ENCODE measurements around the gene C1orf21.

Gene C1orf21

DNA sequence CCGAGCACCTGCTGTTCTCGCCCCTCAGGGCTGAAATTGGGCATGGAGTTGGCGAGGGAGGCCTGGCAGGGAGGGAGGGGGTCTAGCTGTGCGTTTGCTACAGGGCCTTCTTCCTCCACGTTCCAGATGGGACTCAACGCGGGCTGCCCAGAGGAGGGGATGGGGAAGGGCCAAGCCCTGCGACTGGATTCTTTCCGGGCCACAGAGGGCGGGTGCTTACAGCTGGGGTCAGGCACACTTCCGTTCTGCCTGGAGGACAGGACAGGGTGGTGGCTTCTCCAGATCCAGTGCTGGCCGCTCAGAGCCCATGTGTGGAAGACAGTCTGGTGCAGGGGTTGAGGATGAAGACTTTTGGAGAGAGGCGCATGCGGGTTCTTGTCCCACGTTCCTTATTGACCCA is 277.8 kb downstream of the C1orf21 start:
- no peak for DNase-seq

DNA sequence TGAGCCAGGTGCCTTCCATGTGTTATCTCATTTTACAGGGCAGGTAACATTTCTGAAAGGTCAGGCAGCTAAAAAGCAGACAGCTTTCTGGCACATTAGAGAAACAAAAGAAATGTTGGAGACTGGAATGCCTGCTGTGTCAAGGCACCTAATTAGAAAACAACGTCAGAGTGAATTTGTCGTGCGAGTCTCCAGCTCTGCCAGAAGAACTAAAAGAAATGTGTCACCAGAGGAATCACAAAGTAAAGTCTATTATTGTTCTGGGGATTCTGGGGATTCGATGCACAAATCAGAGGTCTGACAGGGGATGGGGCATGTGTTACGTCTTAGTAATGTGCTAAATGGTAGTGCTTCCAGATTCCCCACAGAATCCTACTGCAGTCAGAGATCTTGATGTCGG is 278.5 kb downstream of the C1orf21 start:
- DNase-seq: no peak

DNA sequence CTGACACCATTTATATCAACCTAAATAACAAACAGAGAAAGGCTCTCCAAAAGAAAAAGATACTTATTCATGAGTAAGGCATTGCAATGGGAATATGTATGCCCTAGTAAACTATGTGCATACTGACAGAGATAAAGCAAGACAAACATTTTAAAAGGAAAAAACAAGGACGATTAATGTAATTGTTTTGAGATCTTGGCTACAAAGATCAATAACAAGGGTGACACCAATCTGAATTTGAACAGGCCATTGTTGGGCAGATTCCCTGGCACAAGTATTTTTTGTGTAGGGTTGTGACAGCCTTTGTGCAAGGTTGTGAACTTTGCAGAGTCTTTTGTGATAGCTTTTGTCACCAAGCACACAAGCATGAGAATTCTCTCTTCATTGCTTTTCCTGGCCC is 282.6 kb downstream of the C1orf21 start:
- no peak for DNase-seq

GRCh38 chr1:184672013-184672726 is 285.3 kb downstream of the C1orf21 start:
- no peak for DNase-seq

DNA sequence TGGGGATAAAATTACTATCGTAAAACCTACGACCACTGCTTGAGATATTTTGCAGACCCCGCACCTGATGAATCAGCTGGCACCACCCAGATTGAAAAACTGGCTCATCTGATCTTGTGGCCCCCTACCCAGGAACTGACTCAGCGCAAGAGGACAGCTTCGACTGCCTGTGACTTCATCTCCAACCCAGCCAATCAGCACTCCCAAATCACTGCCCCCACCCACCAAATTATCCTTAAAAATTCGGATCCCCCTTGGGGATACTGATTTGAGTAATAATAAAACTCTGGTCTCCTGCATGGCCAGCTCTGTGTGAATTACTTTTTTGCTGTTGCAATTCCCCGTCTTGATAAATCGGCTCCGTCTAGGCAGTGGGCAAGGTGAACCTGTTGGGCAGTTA is 286.5 kb downstream of the C1orf21 start:
- DNase-seq: no peak

GRCh38 chr1:184677344-184677743 is 290.5 kb downstream of the C1orf21 start:
- no peak for DNase-seq

Data from hematopoietic multipotent progenitor cell treated with erythropoietin and hydrocortisone succinate and interleukin-3 and kit ligand, for 8 days (in vitro differentiated cells).